ENCODE results near the gene NFAT5. TPM values are rescaled to one million over a fixed set of nuclear protein-coding genes. Genes with fewer than 3 reads are reported as not detected.
A peak's percentile ranks its signal among the peaks of the same experiment; 100 is the strongest.

The NFAT5 gene
- total RNA-seq, 1 experiment from 2014 or later = 6.1 TPM

DNA sequence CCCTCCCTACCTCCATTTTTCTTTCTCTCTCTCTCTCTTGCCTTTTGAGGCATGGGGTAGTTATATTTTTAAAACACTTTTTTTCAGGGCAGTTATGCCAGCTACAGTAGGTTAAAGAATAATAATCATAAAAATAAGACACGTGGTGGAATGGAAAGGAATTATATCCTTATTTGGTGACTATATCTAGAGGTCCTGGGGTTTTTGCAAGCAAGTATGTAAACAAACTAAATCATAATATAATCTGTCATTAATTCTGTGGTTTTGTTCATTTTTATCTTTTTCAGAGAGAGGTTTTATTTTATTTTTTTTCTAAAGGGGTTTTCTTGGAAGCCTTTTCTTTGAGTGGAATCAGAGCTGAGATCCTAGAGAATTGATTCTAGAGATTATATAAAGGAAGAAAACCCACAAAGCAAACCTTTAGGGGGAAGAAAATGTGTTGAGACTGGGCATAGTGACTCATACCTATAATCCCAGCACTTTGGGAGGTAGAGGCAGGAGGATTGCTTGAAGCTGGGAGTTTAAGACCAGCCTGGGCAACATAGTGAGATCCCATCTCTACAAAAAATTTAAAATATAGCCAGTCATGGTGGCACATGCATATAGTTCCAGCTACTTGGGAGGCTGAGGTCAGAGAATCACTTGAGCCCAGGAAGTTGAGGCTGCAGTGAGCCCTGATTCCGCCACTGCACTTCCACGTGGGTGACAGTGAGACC, 107.4 kb downstream of the NFAT5 start:
- no peak for DNase-seq (ENCODE audit: low read depth)
- in situ Hi-C loops (cut with HindIII; ENCODE audit: low pct_unique_long_range_greater_than_20kb, low sequenced_read_pairs) = no loop called here

DNA sequence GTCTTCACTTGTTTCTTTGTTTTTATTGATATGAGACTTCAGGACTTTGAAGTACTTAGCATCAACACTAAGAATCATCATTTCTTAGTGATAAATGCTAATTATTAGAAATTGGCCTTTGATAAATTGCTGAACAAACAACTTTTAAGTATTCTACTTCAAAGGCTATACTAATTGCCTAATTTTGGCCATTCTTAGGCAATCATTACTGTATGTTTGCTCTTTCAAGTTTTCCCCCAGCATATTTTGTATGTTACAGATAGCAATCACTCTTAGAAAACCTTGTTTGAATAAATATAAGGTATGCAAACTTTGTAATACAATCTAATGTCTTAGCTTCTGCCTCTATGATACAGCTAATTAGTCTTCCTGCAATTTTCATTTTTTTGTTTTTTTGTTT, 114.6 kb downstream of the NFAT5 start:
- DNase-seq (ENCODE audit: low read depth) = no peak
- in situ Hi-C loops (cut with HindIII; ENCODE audit: low pct_unique_long_range_greater_than_20kb, low sequenced_read_pairs) = no loop called here

DNA sequence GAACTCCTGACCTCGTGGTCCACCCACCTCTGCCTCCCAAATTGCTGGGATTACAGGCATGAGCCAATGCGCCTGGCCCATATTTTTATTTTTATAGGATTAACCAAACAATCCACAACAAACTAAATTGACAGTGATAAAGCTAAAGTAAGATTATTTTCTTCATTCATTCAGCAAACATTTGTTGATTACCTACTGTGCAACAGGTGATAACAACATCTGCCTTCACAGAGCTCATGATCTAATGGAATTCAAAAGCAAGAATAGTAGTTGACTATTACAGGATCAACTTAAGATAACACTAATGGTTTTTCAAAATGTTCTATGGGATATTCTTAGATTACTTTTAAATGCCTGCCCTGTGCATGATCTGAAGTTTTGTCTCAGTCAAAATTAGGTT, 122.8 kb downstream of the NFAT5 start:
- in situ Hi-C loops (cut with HindIII; ENCODE audit: low pct_unique_long_range_greater_than_20kb, low sequenced_read_pairs) = no loop called here
- no peak for DNase-seq (ENCODE audit: low read depth)

DNA sequence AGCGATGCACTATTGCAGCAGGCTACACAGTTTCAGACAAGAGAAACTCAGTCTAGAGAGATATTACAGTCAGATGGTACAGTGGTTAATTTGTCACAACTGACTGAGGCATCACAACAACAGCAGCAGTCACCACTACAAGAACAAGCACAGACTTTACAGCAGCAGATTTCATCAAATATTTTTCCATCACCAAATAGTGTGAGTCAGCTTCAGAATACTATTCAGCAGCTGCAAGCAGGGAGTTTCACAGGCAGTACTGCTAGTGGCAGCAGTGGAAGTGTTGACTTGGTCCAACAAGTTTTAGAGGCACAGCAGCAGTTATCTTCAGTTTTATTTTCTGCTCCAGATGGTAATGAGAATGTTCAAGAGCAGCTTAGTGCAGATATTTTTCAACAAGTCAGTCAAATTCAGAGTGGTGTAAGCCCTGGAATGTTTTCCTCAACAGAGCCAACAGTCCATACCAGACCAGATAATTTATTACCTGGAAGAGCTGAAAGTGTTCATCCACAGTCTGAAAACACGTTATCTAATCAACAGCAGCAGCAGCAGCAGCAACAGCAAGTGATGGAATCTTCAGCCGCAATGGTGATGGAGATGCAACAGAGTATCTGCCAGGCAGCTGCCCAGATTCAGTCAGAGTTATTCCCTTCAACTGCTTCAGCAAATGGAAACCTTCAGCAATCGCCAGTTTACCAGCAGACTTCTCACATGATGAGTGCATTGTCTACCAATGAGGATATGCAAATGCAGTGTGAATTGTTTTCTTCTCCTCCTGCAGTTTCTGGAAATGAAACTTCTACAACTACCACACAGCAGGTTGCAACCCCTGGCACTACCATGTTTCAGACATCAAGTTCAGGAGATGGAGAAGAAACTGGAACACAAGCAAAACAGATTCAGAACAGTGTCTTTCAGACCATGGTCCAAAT, 126.5 kb downstream of the NFAT5 start:
- in situ Hi-C loops (cut with HindIII; ENCODE audit: low pct_unique_long_range_greater_than_20kb, low sequenced_read_pairs) = no loop called here

DNA sequence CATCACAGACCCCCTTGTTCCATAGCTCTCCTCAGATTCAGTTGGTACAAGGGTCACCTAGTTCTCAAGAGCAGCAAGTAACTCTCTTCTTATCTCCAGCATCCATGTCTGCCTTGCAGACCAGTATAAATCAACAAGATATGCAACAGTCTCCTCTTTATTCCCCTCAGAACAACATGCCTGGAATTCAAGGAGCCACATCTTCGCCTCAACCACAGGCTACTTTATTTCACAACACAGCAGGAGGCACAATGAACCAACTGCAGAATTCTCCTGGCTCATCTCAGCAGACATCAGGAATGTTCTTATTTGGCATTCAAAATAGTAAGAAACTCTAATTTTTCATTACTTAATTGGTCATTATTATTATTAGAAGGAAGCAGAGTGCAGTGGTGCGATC, 128.2 kb downstream of the NFAT5 start:
- no peak for DNase-seq (ENCODE audit: low read depth)
- in situ Hi-C loops (cut with HindIII; ENCODE audit: low pct_unique_long_range_greater_than_20kb, low sequenced_read_pairs) = no loop called here

More for the DNA sequence above, 126.5 kb downstream of the NFAT5 start:
- DNase-seq (ENCODE audit: low read depth) = no peak

DNA sequence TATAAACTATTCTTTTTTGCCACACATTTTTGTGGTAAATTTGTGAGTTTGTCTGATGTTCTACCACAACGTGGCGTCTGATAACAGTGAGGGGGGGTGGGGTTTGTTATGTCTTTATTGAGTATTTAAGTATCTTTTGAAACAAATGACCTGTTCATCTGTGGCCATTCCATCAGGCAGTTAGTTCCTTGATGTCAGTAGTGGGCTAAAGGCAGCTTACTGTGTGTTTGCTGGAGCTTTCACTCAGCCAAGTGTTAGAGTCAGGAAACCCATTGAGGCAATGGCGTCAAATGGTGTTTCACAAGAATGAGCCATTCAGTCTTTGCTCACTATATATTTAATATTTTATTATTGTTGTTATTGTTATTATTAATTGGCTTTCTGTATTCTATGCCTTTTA, 132.6 kb downstream of the NFAT5 start:
- in situ Hi-C loops (cut with HindIII; ENCODE audit: low pct_unique_long_range_greater_than_20kb, low sequenced_read_pairs) = no loop called here
- no peak for DNase-seq (ENCODE audit: low read depth)

DNA sequence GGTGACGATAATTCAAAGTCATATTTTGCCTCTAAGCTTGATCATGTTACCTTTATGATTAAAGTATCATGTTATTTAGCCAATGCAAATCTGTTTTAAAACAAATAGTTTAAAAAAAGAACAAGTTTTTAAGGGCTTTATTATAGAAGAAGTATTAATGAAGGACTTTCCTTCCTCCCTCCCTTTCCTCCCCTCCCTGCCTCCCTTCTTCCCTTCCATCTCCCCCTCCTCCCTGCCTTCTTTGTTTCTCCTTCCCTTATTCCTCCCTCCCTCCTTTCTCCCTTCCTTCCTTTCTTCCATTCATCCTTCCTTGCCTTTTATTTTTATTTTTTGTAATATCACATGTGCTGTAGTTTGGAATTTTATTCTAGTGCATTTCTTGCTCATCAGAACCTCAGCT, 134.1 kb downstream of the NFAT5 start:
- no peak for DNase-seq (ENCODE audit: low read depth)
- in situ Hi-C loops (cut with HindIII; ENCODE audit: low pct_unique_long_range_greater_than_20kb, low sequenced_read_pairs) = no loop called here

DNA sequence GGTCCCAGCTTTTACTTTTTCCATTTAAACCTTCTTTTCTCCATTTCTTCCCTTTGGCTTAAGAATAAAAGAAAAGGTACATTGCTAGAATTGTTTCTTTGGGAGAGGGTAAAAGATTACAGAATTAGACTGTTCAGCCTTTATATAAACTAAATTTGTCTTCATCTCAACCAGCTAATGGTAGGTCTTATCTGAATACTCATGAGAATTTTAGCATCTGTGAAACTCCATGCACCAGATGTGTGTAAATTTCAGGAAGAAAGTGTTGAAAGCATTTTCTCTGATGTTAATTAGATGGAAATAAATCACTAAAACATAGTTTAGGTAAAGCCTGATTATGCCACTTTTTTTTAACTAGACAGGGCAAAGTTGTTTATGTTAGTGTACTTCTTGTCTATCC, 135.7 kb downstream of the NFAT5 start:
- DNase-seq (ENCODE audit: low read depth) = no peak
- in situ Hi-C loops (cut with HindIII; ENCODE audit: low pct_unique_long_range_greater_than_20kb, low sequenced_read_pairs) = no loop called here

DNA sequence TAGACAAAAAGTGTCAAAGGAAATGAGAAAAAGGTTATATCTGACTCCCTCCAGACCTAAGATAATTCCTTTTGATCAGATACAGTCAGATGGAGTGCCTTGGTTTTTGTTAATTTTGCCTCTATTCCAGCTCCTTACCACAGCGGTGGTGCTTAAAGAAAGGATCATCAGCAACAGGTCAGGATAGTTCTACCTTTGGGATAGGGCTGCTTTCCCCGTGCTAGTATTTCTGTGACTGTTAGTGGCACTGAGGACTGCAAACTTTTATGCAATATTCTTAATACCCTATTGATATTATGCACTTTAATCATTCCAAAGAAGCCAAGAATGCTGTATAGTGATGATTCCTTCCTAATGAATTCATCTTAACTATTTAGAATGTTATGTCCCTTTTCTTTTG, 136.1 kb downstream of the NFAT5 start:
- in situ Hi-C loops (cut with HindIII; ENCODE audit: low pct_unique_long_range_greater_than_20kb, low sequenced_read_pairs) = no loop called here
- no peak for DNase-seq (ENCODE audit: low read depth)

DNA sequence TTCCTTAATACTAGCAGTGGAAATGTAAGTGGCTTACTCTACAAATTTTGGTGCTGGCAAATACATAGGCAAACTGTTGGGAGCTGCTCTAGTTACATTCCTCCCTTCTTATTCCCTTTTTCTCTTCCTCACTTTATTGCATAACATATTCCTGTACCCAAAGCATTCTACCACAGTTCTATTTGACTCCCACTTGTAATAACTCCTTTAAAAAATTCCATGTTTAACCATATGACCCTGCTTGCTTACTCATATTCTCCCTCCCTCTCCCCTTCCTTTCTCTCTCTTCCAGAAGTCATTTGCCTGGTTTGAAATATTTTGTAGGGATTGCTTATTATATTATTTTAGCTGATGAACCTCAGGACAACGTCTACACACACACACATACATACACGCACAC, 137.9 kb downstream of the NFAT5 start:
- in situ Hi-C loops (cut with HindIII; ENCODE audit: low pct_unique_long_range_greater_than_20kb, low sequenced_read_pairs) = no loop called here

DNA sequence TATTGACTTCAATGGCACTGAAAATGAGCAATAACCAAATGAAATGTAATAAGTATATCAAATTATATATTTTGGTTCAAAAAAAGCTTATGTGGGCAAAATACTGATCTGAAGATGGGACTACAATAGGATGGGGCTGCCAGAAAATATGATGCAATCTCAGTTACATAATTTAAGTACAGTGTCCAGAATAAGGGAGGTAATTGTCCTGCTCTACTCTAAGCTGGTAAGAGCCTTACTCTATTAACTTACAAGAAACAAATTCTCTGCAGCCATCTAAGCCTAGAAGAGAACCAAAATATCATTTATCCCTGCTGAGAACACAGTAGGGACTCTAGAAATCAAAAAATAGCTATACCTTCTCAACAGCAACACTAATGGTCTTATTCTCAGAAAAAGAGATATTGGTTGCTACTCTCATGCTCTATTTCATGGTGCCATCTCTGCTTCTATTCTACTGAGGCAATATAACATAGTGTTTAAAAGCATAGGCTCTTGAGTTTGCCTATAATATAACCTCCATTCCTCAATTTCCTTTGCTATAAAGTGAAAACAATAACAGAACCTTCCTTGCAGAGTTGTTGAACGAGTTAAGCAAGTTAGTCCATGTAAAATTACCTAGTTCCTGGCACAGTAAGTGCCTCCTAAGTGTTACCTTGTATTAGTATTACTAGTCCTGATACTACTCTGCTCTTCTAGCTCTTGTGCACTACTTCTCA, 140.6 kb downstream of the NFAT5 start:
- in situ Hi-C loops (cut with HindIII; ENCODE audit: low pct_unique_long_range_greater_than_20kb, low sequenced_read_pairs) = no loop called here
- DNase-seq (ENCODE audit: low read depth) = no peak

More for the DNA sequence above, 137.9 kb downstream of the NFAT5 start:
- no peak for DNase-seq (ENCODE audit: low read depth)

DNA sequence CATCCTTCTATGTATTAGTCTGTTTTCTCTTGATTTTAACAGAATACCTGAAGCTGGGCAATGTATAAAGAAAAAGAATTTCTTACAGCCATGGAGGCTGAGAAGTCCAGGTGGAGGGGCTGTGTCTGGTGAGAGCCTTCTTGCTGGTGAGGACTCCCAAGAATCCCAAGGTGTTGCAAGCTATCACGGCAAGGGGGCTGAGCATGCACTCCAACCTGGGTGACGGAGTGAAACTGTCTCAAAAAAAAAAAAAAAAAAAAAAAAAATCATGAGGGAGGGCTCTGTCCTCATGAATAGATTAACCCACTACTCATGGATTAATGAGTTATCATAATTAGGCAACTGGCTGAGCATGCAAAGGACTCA, 141.2 kb downstream of the NFAT5 start:
- in situ Hi-C loops (cut with HindIII; ENCODE audit: low pct_unique_long_range_greater_than_20kb, low sequenced_read_pairs) = no loop called here
- no peak for DNase-seq (ENCODE audit: low read depth)

DNA sequence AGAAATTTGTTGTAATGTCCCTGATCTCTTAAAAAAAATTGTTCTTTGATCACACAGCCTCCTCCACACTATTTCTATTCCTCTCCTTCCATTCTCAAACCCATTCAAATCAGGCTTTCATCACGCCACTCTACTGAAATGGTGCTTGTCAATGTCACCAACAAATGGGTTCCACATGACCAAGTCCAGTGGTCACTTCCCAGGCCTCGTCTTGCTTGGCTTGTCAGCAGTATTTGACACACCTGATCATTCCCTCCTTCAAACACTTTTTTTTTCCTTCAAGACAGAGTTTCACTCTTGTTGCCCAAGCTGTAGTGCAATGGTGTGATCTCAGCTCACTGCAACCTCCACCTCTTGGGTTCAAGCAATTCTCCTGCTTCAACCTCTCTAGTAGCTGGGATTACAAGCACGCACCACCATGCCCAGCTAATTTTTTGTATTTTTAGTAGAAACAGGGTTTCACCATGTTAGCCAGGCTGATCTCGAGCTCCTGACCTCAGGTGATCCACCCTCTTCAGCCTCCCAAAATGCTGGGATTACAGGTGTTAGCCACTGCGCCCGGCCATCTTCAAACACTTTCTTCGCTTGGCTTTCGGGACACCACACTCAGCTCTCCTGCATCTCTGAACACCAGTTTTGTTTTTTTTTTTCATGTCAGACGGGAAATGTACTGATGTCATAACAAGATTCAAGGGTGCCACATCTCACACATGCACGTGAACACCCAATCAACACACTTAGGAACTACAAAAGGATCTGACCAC, 142.3 kb downstream of the NFAT5 start:
- DNase-seq (ENCODE audit: low read depth) = peak; percentile 65
- in situ Hi-C loops (cut with HindIII; ENCODE audit: low pct_unique_long_range_greater_than_20kb, low sequenced_read_pairs) = no loop called here

DNA sequence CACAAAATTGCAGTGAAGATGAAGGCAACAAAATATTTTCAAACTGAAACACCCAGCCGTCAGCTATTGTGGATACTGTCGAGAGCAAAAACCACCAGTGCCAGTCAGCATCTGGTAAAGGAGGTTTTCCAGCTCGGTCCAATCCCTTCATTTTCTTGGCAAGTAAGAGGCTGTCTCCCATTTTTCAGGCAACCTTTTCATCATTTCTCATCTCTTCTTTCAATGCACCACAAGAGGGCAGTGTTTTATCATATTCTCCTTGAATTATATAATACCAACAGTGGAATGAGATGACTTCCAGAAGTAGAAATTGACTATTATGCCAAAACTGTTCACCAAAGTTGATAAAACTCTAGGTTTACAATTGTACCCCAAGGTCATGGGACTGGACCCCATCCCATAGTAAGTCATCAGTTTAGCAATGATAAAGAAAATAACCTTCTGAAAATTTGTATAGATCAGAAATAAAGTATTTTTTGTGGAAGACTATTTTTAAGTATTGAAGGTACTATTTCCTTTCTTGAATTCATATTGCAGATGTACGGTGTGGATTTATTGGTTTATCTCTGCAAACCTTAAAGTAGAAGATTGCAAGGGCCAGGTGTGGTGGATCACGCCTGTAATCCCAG, 143.8 kb downstream of the NFAT5 start:
- peak; percentile 55 for DNase-seq (ENCODE audit: low read depth)
- in situ Hi-C loops (cut with HindIII; ENCODE audit: low pct_unique_long_range_greater_than_20kb, low sequenced_read_pairs) = no loop called here

DNA sequence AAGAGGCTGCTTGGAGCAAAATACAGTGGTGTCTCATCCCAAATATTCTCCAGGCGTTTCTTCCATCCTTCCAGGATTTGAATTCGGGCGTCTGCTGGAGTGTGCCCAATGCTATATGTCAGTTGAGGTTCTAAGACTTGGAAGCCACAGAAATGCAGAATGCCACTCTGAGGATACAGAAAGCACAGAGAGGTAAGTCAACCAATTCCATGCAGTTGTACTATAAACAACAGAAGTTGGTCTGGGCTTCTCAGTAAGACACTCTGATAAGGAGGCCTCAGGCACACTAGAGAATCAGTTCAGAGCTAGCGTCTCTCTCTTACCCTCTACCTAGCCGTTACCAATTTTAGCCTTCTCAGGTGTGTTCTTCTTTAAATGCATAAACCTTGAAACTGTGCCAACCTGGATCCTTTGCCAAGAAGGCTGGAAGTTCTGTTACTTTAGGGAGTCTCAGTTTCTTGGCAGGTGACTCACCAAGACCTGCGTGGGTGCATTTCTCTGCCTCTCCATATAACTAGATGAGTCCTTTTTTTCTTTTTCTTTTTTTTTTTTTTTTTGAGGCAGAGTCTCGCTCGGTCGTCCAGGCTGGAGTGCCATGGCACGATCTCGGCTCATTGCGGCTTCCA, 145.5 kb downstream of the NFAT5 start:
- in situ Hi-C loops (cut with HindIII; ENCODE audit: low pct_unique_long_range_greater_than_20kb, low sequenced_read_pairs) = no loop called here
- no peak for DNase-seq (ENCODE audit: low read depth)

DNA sequence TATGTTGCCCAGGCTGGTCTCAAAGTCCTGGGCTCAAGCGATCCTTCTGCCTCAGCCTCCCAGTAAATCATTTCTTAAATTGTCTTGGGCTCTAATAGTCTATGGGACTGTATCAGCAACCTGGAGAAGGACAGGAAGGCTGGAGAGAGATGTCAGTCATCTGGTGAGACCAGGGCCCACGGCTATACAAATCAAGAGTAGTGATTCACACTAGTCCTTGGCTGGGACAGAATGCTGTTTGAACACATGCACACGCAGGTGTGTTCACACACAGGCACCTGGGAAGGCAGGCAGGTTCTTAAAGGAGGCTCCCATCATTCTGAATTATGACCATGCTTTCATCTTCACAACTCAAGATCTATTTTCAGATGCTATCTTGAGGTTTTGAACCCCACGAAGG, 146.5 kb downstream of the NFAT5 start:
- in situ Hi-C loops (cut with HindIII; ENCODE audit: low pct_unique_long_range_greater_than_20kb, low sequenced_read_pairs) = no loop called here
- no peak for DNase-seq (ENCODE audit: low read depth)

DNA sequence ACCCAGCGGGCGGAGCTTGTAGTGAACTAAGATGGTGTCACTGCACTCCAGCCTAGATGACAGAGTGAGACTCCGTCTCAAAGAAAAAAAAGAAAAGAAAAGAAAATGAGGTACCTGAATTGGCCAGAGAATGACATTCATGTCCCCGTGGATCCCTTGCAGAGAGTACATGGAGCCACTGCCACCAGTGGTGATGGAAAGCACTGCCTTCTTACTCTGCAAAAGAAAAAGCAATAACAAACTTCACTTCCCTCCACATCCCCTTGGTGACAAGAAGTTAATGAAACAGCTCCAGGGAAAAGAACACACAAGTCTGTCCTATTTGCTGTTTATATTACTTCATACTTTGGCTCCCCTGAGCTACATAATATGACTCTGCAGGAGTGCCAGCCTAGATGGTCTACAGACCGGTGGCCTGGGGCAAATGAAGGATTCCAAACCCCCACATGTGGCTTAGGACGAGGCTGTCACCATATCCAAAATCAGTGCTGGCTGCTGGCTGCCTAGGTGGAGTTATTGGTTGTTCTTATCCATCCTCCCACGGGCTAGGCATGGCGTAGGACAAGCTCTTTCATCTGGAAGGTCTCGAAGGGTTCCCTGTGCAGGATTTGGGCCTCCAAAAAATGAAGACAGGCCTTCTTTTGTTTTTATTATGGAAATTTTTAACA, 147.3 kb downstream of the NFAT5 start:
- DNase-seq (ENCODE audit: low read depth) = no peak
- in situ Hi-C loops (cut with HindIII; ENCODE audit: low pct_unique_long_range_greater_than_20kb, low sequenced_read_pairs) = no loop called here

Data from Caki2 (cell line).